Activated CD4-positive, alpha-beta T cell treated with anti-CD3 and anti-CD28 coated beads, Interleukin-2, amount 10 ng/mL, durations not matched to agents 24 days and 14 days (primary cell): ENCODE results near the gene FTO. TPM values are rescaled to one million over a fixed set of nuclear protein-coding genes. Genes with fewer than 3 reads are reported as not detected.

ENCODE experiments used
- DNase-seq: peaks from one replicate; pipeline ENCODE4 v3.0.0; 2022
- H3K27ac Mint-ChIP-seq: one replicate; pipeline ENCODE4 v1.8.0; 2022; ENCODE audit warnings: mild to moderate bottlenecking, mixed read lengths
- H3K27me3 Mint-ChIP-seq: one replicate; pipeline ENCODE4 v1.8.0; 2022; ENCODE audit warnings: mixed read lengths
- H3K36me3 Mint-ChIP-seq: one replicate; pipeline ENCODE4 v1.8.0; 2022; ENCODE audit warnings: low read depth, mild to moderate bottlenecking, mixed read lengths
- H3K4me1 Mint-ChIP-seq: one replicate; pipeline ENCODE4 v1.8.0; 2021; ENCODE audit warnings: mixed read lengths
- H3K4me3 Mint-ChIP-seq: one replicate; pipeline ENCODE4 v1.8.0; 2022; ENCODE audit warnings: mild to moderate bottlenecking, moderate library complexity, mixed read lengths
- H3K9me3 Mint-ChIP-seq: one replicate; pipeline ENCODE4 v1.8.0; 2021; ENCODE audit warnings: mixed read lengths
- intact Hi-C: fragments of 100-400 bp; cut with micrococcal nuclease; formaldehyde crosslinking; loops from one replicate; pipeline ENCODE4 v1.15.1; 2023
- total RNA-seq: library from RNA; stranded (reverse); gene quantifications from 2 replicates; pipeline ENCODE4 v1.2.3, GENCODE V29; 2022

FTO gene
- total RNA-seq, 1 donor from 2014 or later = 60.8 TPM

DNA sequence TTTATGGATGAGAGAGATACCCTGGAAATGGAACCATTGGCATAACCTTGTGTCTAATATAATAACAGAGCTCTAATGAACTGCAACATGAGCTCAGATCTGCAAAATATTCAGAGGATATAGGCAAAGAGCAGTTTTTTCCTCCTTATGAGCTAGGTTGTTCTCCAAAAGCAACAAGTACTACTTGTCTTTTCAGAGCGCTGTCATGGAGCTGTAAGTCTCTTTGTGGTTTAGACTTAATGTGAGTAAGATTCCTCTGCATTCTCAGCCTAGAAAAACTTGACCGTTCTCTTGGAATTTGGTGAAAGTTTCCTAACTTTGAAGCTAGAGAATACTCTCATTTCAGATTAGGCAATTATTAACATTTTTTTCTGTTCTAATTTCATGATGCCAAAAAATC is 85.2 kb downstream of the FTO start:
- Mint-ChIP-seq H3K9me3 (no peaks in the 10 kb centered on the region), H3K27ac (no peak overlapping the region), H3K4me3 (no peak overlapping the region), H3K27me3 (no peaks in the 10 kb centered on the region), H3K36me3 (no peaks in the 10 kb centered on the region), H3K4me1 (peaks cover 2% of the 10 kb centered on the region)
- intact Hi-C loops = no loop called here
- DNase-seq = no peak

- Mint-ChIP-seq H3K9me3 (no peaks in the 10 kb centered on the region), H3K4me3 (no peak overlapping the region), H3K27ac (no peak overlapping the region), H3K36me3 (no peaks in the 10 kb centered on the region), H3K4me1 (no peaks in the 10 kb centered on the region), H3K27me3 (no peaks in the 10 kb centered on the region)
- no peak for DNase-seq
- intact Hi-C loops = no loop called here
Measured at GRCh38 chr16:53792161-53792951, 88.4 kb downstream of the FTO start.

GRCh38 chr16:53803451-53803850 is 99.5 kb downstream of the FTO start:
- peaks cover 1% of the 10 kb centered on the region for H3K27me3 Mint-ChIP-seq
- no peak for DNase-seq
- H3K27ac Mint-ChIP-seq = no peak overlapping the region
- peaks cover 4% of the 10 kb centered on the region for H3K4me1 Mint-ChIP-seq
- H3K4me3 Mint-ChIP-seq = no peak overlapping the region
- no peaks in the 10 kb centered on the region for H3K9me3 Mint-ChIP-seq
- no peaks in the 10 kb centered on the region for H3K36me3 Mint-ChIP-seq
- intact Hi-C loops = no loop called here

GRCh38 chr16:53803998-53804397 is 100.0 kb downstream of the FTO start:
- intact Hi-C loops = no loop called here
- Mint-ChIP-seq H3K4me1 (peaks cover 4% of the 10 kb centered on the region), H3K4me3 (no peak overlapping the region), H3K9me3 (no peaks in the 10 kb centered on the region), H3K27ac (no peak overlapping the region), H3K27me3 (no peaks in the 10 kb centered on the region), H3K36me3 (no peaks in the 10 kb centered on the region)
- DNase-seq = peak; percentile 10

GRCh38 chr16:53804467-53804866 is 100.5 kb downstream of the FTO start:
- Mint-ChIP-seq H3K9me3 (no peaks in the 10 kb centered on the region), H3K27me3 (no peaks in the 10 kb centered on the region), H3K4me3 (no peak overlapping the region), H3K27ac (no peak overlapping the region), H3K36me3 (no peaks in the 10 kb centered on the region), H3K4me1 (peaks cover 4% of the 10 kb centered on the region)
- peak; percentile 28 for DNase-seq
- intact Hi-C loops = no loop called here

GRCh38 chr16:53805113-53805512 is 101.2 kb downstream of the FTO start:
- intact Hi-C loops = no loop called here

DNA sequence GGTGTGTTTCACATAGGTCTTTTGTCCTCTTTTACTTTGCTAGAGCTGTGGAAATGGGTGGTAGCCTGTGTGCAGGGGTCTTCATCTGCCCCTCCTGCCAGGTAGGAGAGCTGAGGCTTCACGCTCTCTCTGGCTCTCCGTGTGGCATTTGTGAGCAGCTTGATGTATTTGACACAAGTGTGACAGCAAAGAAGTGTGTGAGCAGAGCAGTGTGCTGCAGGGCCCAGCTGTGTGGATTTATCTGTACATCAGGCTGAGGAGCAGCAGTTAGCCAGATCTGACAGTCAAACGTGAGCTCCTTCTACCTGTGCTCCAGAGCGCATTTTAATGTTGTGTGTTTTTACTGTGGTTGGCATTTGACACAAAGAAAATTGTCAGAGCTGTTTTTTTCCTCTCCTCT is 101.8 kb downstream of the FTO start:
- intact Hi-C loops = no loop called here
- Mint-ChIP-seq H3K36me3 (peaks cover 5% of the 10 kb centered on the region), H3K27me3 (no peaks in the 10 kb centered on the region), H3K9me3 (no peaks in the 10 kb centered on the region), H3K27ac (no peak overlapping the region), H3K4me1 (peaks cover 4% of the 10 kb centered on the region), H3K4me3 (no peak overlapping the region)
- peak; percentile 47 for DNase-seq

More at GRCh38 chr16:53805113-53805512, 101.2 kb downstream of the FTO start:
- Mint-ChIP-seq H3K9me3 (no peaks in the 10 kb centered on the region), H3K36me3 (no peaks in the 10 kb centered on the region), H3K27ac (no peak overlapping the region), H3K4me3 (no peak overlapping the region), H3K4me1 (peaks cover 4% of the 10 kb centered on the region), H3K27me3 (no peaks in the 10 kb centered on the region)
- DNase-seq = no peak

GRCh38 chr16:53809088-53809932 is 105.4 kb downstream of the FTO start:
- no peak overlapping the region for H3K4me3 Mint-ChIP-seq
- H3K27me3 Mint-ChIP-seq = no peaks in the 10 kb centered on the region
- no peak overlapping the region for H3K27ac Mint-ChIP-seq
- no peaks in the 10 kb centered on the region for H3K9me3 Mint-ChIP-seq
- H3K4me1 Mint-ChIP-seq = peaks cover 4% of the 10 kb centered on the region
- DNase-seq = peak; percentile 29
- H3K36me3 Mint-ChIP-seq = peaks cover 12% of the 10 kb centered on the region
- intact Hi-C loops = no loop called here

GRCh38 chr16:53812914-53813313 is 109.0 kb downstream of the FTO start:
- peaks cover 25% of the 10 kb centered on the region for H3K36me3 Mint-ChIP-seq
- peaks cover 7% of the 10 kb centered on the region for H3K4me1 Mint-ChIP-seq

DNA sequence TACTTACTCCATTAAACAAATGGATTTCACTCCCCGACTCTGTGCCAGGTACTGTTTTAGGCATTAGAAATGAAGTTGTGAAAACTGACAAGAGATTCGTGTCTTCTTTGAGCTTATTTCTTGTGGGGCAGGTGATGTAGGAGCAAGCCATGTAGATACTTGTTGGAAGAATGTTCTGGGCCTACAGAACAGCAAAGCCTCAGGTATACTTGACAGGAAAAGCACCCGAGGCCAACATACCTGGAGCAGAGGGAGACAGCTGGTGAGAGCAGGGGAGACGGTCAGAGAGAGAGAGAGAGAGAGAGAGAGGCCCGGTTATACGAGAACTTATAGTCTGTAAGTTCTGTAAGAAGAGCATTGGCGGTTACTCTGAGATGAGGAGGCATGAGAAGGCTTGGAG is 110.8 kb downstream of the FTO start:
- H3K36me3 Mint-ChIP-seq = peaks cover 25% of the 10 kb centered on the region
- peaks cover 7% of the 10 kb centered on the region for H3K4me1 Mint-ChIP-seq
- no peak overlapping the region for H3K27ac Mint-ChIP-seq
- no peak overlapping the region for H3K4me3 Mint-ChIP-seq
- H3K9me3 Mint-ChIP-seq = peaks cover 5% of the 10 kb centered on the region
- no peaks in the 10 kb centered on the region for H3K27me3 Mint-ChIP-seq
- DNase-seq = peak; percentile 25
- intact Hi-C loops = no loop called here

More at GRCh38 chr16:53812914-53813313, 109.0 kb downstream of the FTO start:
- Mint-ChIP-seq H3K9me3 (peaks cover 5% of the 10 kb centered on the region), H3K4me3 (no peak overlapping the region), H3K27ac (no peak overlapping the region), H3K27me3 (no peaks in the 10 kb centered on the region)
- intact Hi-C loops = no loop called here
- peak; percentile 22 for DNase-seq

DNA sequence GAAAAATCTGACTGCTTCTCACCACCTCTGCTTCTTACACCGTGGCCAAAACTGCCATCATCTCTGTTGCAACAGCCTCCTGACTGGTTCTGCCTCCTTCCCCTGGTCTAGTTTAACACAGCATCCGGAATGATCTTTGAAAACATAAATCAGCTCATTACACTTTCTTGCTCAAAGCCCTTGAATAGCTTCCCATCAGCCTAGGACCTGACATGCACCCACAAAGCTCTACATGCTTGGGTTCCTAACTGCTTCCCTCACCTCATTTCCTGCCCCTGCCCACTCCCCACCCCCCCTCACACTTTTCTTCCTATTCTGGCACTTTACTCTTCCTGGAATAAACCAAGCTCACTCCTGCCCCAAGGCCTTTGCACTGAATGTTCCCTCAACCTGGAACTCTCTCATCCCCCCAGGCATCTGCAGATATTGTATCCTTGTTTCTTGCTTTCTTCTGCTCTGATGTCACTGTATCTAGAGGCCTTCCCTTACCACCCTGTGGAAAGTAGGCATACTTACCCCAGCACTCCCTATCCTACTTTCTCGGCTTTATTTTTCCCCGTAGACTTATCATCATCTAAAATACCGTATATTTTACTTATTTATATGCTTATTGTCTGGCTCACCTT is 112.4 kb downstream of the FTO start:
- H3K4me3 Mint-ChIP-seq = no peak overlapping the region
- intact Hi-C loops = no loop called here
- peaks cover 16% of the 10 kb centered on the region for H3K36me3 Mint-ChIP-seq
- DNase-seq = no peak
- H3K27me3 Mint-ChIP-seq = no peaks in the 10 kb centered on the region
- no peak overlapping the region for H3K27ac Mint-ChIP-seq
- peaks cover 5% of the 10 kb centered on the region for H3K9me3 Mint-ChIP-seq
- H3K4me1 Mint-ChIP-seq = peaks cover 8% of the 10 kb centered on the region

DNA sequence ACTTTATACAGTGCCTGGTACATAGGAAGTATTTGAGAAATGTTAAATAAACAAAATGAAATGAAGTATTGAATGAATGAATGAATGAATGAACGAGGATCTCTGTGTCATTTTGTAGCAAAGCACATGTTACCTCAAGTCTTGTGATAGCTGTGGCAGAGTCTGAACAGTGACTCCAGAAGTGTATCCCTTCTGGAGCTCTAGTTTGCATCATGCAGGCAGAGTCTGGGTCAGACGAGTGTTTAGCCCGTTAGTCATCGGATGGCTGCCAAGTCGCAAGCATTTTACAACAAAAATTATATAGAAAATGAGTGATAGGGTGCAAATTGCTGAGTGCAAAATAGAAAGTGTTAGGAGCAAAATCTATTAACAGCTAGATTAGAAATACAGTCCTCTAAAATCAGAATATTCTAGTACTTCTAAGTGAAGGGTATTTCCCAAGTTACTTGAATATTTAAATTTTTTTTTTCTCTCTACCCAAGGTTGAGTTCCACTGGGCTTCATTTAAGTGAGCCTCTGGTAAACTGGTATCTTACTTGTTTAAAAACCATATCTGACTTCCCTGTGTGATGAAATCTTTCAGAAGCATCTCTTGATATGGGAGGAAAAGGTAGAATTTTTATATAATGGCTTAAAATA is 113.3 kb downstream of the FTO start:
- H3K4me3 Mint-ChIP-seq = no peak overlapping the region
- peaks cover 5% of the 10 kb centered on the region for H3K9me3 Mint-ChIP-seq
- DNase-seq = peak; percentile 31
- no peak overlapping the region for H3K27ac Mint-ChIP-seq
- peaks cover 15% of the 10 kb centered on the region for H3K4me1 Mint-ChIP-seq
- H3K36me3 Mint-ChIP-seq = peaks cover 16% of the 10 kb centered on the region
- no peaks in the 10 kb centered on the region for H3K27me3 Mint-ChIP-seq
- intact Hi-C loops = no loop called here

DNA sequence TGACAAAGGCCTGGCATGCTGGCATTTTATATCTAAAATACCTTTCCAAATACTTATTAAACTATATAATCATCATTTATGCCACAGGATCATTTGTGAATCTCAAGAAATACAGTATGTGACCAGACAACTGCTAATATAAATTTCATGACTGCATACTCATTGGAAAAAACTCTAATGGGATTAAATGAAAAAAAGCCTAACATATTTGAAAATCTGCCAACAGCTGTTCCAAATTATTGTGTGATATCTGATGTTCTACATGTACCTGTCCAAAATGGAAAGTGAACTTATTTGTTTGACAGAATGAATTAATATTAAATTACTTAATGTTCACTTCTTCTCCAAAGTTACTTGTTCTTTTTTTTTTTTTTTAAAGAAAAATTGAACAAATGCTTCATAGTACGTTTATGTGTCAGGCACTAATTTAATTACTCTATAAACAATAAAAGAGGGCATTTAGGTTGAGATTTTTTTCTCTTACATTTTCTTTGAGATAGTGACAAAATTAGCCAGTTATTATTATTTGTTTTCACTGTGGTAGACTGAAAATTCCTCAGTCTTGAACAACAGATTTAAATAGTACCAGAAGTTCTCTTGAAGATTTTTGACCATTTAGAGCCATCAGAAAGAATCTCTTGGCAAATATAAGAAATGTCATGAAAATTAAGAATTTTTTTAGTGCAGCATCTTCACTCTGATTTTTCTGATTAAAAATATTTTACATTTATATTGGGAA is 114.0 kb downstream of the FTO start:
- Mint-ChIP-seq H3K27me3 (no peaks in the 10 kb centered on the region), H3K4me1 (peaks cover 15% of the 10 kb centered on the region), H3K9me3 (peaks cover 5% of the 10 kb centered on the region), H3K27ac (no peak overlapping the region), H3K4me3 (no peak overlapping the region), H3K36me3 (peaks cover 14% of the 10 kb centered on the region)
- DNase-seq = peak; percentile 6
- intact Hi-C loops = no loop called here
